Gastrocnemius medialis (tissue), 4 donors: ENCODE results near the gene RABIF.

Experiments
- POLR2A ChIP-seq, 2 donors: fragments of 450-650 bp; IDR thresholded peaks; one replicate each; pipeline ENCODE4 v1.6.1; 2017; ENCODE audit warnings: antibody characterized with exemption in 2 of 2, mild to moderate bottlenecking in 2 of 2, moderate library complexity in 2 of 2
- TF ChIP-seq, protein P1 (sequence below), 5 experiments: fragments of 450-650 bp in 3 of 5; fragments of 200-600 bp in 2 of 5; sonication (generic) in 2 of 5; IDR thresholded peaks in 4 of 5; conservative IDR thresholded peaks in 1 of 5; 1 replicate in 4 of 5; 2 replicates in 1 of 5; pipeline ENCODE4 v1.5.1; 2016 to 2019; ENCODE audit warnings: antibody characterized with exemption in 5 of 5, mild to moderate bottlenecking in 3 of 5, moderate library complexity in 3 of 5

- TF ChIP-seq, protein P1, sequence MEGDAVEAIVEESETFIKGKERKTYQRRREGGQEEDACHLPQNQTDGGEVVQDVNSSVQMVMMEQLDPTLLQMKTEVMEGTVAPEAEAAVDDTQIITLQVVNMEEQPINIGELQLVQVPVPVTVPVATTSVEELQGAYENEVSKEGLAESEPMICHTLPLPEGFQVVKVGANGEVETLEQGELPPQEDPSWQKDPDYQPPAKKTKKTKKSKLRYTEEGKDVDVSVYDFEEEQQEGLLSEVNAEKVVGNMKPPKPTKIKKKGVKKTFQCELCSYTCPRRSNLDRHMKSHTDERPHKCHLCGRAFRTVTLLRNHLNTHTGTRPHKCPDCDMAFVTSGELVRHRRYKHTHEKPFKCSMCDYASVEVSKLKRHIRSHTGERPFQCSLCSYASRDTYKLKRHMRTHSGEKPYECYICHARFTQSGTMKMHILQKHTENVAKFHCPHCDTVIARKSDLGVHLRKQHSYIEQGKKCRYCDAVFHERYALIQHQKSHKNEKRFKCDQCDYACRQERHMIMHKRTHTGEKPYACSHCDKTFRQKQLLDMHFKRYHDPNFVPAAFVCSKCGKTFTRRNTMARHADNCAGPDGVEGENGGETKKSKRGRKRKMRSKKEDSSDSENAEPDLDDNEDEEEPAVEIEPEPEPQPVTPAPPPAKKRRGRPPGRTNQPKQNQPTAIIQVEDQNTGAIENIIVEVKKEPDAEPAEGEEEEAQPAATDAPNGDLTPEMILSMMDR (IDR thresholded peaks at IDR 0.05 in 4 of 5, conservative IDR thresholded peaks at IDR 0.05 in 1 of 5) = no peak
- no peak for TF ChIP-seq POLR2A (IDR thresholded peaks at IDR 0.05)
Observed at GRCh38 chr1:202935844-202936243, 46.9 kb upstream of the RABIF start.
